GM12875 (cell line): ENCODE results near the gene MED1.
"Not testable (repeated sequence)": the region's sequence is repeated elsewhere in the genome, so short reads cannot be mapped to it uniquely, and the experiment has no call there.

ENCODE experiments used
- H3K4me3 ChIP-seq: one replicate; pipeline ENCODE4 v1.5.1; 2011; ENCODE audit warnings: low read depth, low read length, control low read depth
- TF ChIP-seq, protein P1 (sequence below): IDR thresholded peaks from 2 replicates; pipeline ENCODE4 v1.5.1; 2011; ENCODE audit warnings: low read depth, mild to moderate bottlenecking, control low read depth, inconsistent platforms, low read length, moderate library complexity, borderline replicate concordance; ENCODE audit not compliant: insufficient read depth

MED1 gene

GRCh38 chr17:39380144-39380543 is 70.9 kb downstream of the MED1 start:
- TF ChIP-seq, protein P1, sequence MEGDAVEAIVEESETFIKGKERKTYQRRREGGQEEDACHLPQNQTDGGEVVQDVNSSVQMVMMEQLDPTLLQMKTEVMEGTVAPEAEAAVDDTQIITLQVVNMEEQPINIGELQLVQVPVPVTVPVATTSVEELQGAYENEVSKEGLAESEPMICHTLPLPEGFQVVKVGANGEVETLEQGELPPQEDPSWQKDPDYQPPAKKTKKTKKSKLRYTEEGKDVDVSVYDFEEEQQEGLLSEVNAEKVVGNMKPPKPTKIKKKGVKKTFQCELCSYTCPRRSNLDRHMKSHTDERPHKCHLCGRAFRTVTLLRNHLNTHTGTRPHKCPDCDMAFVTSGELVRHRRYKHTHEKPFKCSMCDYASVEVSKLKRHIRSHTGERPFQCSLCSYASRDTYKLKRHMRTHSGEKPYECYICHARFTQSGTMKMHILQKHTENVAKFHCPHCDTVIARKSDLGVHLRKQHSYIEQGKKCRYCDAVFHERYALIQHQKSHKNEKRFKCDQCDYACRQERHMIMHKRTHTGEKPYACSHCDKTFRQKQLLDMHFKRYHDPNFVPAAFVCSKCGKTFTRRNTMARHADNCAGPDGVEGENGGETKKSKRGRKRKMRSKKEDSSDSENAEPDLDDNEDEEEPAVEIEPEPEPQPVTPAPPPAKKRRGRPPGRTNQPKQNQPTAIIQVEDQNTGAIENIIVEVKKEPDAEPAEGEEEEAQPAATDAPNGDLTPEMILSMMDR: no peak

DNA sequence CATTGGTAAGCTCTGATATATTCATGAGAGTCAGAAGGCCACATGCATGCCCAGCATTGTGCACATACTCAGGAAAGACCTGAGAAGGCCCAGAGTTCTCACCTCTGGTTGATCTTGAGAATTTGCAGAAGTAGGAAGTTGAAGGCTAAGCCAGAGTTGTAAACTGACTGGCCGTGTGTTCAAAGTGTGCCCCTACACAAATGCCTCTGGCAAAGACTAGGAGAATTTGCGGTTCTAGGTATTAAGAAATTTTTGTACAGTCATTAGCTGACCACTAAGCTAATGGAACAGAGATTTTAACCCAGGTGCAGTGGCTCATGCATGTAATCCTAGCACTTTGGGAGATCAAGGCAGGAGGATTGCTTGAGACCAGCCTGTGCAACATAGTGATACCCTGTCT is 74.6 kb downstream of the MED1 start:
- TF ChIP-seq, protein P1: no peak
- H3K4me3 ChIP-seq: no peak overlapping the region

More at GRCh38 chr17:39380144-39380543, 70.9 kb downstream of the MED1 start:
- H3K4me3 ChIP-seq: no peak overlapping the region

DNA sequence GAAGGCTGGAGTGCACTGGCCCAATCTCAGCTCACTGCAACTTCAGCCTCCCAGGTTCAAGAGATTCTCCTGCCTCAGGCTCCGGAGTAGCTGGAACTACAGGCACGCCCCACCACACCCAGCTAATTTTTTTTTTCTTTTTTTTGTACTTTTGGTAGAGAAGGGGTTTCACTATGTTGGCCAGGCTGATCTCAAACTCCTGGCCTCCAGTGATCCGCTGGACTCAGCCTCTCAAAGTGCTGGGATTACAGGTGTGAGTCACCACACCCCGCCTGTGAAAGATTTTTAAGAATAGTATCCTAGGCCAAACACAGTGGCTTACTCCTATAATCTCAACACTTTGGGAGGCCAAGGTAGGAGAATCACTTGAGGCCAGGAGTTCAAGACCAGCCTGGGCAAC is 83.3 kb downstream of the MED1 start:
- H3K4me3 ChIP-seq: not testable (repeated sequence)

GRCh38 chr17:39365872-39366271 is 85.2 kb downstream of the MED1 start:
- TF ChIP-seq, protein P1: no peak

DNA sequence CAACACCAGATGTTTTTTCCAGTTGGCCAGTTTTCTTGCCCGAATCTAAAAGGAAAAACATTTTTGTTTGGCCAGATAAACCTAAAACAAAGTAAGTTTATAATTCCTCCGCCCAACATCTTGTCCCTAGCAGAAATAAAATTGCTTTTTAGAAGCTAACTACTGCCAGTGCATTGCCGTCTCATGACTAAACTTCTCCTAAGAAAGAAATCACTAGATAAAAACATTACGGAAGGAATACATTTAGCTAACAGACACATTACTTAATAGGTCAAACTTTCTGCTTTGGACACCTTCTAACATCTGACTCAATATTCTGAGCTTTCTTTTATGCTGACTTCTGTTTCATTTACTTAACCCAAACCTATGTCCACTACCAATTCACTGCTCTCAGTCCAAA is 85.8 kb downstream of the MED1 start:
- TF ChIP-seq, protein P1: no peak
- no peak overlapping the region for H3K4me3 ChIP-seq

More at GRCh38 chr17:39365872-39366271, 85.2 kb downstream of the MED1 start:
- no peak overlapping the region for H3K4me3 ChIP-seq

DNA sequence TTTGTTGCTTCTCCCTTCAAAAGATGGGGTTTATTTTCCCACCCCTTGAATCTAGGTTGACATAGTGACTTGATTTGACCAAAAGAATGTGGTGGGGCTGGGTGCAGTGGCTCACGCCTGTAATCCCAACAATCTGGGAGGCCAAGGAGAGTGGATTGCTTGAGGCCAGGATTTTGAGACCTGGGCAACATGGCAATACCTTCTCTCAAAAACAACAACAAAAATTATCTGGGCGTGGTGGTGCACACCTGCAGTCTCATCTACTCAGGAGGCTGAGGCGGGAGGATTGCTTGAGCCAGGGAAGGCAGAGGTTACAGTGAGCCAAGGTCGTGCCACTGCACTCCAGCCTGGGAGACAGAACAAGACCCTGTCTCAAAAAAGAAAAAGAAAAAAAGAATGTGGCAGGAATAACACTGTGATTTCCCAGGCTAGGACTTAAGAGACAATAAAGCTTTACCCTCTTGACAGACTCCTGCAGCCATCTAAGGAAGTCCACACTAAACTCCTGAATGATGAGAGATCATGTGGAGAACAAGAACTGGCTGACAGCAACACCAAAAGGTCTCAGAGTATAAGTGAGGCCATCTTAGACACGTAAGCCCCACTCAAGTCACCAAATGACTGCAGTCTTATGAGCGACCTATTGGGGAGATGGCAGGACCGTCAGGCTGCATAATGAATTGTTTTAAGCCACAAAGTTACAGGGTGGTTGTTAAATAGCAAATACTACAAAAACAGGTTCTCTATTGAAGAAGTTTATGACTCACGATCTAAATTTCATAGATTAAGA is 86.6 kb downstream of the MED1 start:
- TF ChIP-seq, protein P1: no peak
- no peak overlapping the region for H3K4me3 ChIP-seq

GRCh38 chr17:39361064-39361463 is 90.0 kb downstream of the MED1 start:
- no peak overlapping the region for H3K4me3 ChIP-seq
- TF ChIP-seq, protein P1: no peak

DNA sequence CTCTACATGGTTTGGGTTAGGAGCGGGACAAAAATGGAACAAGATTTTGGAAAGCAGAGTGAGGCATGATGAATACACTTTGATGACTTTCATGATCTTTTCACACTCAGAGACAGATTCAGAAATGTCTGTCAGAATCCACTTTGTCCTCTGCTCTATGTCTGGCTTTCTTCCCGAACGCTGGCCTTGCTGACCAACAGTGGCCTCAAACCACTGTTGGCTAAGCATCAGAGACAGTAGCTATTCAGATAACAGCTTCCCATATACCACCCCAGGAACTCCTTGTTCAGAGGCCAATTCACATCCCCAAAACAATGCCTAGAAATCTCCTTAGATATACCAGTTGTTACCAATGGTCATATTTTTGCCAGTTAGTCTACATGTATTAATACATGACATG is 90.5 kb downstream of the MED1 start:
- no peak overlapping the region for H3K4me3 ChIP-seq
- TF ChIP-seq, protein P1: no peak
